Endothelial cell of umbilical vein (primary cell): ENCODE data around the gene CBFA2T3.

ENCODE experiments used
- EZH2 ChIP-seq: IDR thresholded peaks from 2 replicates; pipeline ENCODE4 v1.6.1; 2012; ENCODE audit warnings: borderline replicate concordance, low read depth, mild to moderate bottlenecking, moderate library complexity, low read length, inconsistent platforms; ENCODE audit not compliant: severe bottlenecking
- GATA2 ChIP-seq: IDR thresholded peaks from 2 replicates; pipeline ENCODE4 v1.7.0; 2011; ENCODE audit warnings: low read depth, mild to moderate bottlenecking, moderate library complexity, mixed read lengths, low read length; ENCODE audit not compliant: insufficient read length, insufficient read depth
- JUN ChIP-seq: IDR thresholded peaks from 2 replicates; pipeline ENCODE4 v1.6.1; 2011; ENCODE audit warnings: borderline replicate concordance, low read depth; ENCODE audit not compliant: insufficient read length, insufficient read depth
- MAX ChIP-seq: IDR thresholded peaks from 2 replicates; pipeline ENCODE4 v1.6.1; 2011; ENCODE audit not compliant: insufficient read depth, insufficient read length
- MYC ChIP-seq: IDR thresholded peaks from one replicate; pipeline ENCODE4 v1.6.1; 2011; ENCODE audit warnings: mild to moderate bottlenecking, low read depth, low read length
- POLR2A ChIP-seq: IDR thresholded peaks from 2 replicates; pipeline ENCODE4 v1.6.1; 2012; ENCODE audit warnings: low read depth, mild to moderate bottlenecking, control low read depth, low read length
- POLR2AphosphoS5 ChIP-seq: IDR thresholded peaks from 2 replicates; pipeline ENCODE4 v1.6.1; 2012; ENCODE audit warnings: low read depth, mild to moderate bottlenecking, control low read depth, low read length, moderate library complexity; ENCODE audit not compliant: insufficient read depth
- TF ChIP-seq, protein P1 (sequence below), 2 donors: IDR thresholded peaks; 1 replicate in 1 of 2; 2 replicates in 1 of 2; pipeline ENCODE4 v1.5.1; 2011; ENCODE audit warnings: low read length in 2 of 2, mild to moderate bottlenecking in 2 of 2, moderate library complexity in 2 of 2, control low read depth in 1 of 2, inconsistent platforms in 1 of 2, low read depth in 1 of 2; ENCODE audit not compliant: insufficient read depth in 1 of 2; ENCODE audit errors: extremely low read depth in 1 of 2

DNA sequence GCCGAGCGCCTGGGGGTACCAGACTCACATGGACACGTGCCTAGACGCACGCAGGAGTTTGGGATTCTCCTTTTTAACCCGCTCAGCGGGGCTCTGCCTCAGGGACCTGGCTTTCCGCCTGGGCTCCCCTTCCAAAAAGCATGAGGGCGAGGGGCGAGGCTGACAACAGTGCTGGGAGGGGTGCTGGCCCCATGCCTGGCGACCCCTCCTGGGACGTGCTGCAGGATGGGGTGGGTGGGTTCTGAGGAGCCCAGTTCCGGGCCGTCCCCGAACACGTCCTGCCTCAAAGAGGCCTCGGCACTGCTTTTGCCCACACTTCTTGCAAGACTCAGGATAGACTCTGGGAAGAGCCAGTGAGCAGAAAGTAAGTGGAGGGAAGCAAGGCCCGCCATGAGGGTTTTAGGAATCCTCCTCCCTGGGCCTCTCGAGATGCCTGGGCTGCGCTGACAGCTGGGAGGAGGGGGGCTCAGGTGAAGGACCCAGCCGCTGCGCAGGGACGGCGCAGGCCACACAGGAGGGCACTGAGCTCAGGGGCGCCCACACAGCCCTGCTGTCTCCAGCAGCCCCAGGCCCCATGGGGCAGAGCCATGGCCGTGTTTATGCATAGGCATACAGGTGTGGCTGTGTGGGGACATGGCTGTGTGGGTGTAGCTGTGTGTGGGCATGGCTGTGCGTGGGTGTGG lies 95.2 kb downstream of the CBFA2T3 start:
- TF ChIP-seq, protein P1, sequence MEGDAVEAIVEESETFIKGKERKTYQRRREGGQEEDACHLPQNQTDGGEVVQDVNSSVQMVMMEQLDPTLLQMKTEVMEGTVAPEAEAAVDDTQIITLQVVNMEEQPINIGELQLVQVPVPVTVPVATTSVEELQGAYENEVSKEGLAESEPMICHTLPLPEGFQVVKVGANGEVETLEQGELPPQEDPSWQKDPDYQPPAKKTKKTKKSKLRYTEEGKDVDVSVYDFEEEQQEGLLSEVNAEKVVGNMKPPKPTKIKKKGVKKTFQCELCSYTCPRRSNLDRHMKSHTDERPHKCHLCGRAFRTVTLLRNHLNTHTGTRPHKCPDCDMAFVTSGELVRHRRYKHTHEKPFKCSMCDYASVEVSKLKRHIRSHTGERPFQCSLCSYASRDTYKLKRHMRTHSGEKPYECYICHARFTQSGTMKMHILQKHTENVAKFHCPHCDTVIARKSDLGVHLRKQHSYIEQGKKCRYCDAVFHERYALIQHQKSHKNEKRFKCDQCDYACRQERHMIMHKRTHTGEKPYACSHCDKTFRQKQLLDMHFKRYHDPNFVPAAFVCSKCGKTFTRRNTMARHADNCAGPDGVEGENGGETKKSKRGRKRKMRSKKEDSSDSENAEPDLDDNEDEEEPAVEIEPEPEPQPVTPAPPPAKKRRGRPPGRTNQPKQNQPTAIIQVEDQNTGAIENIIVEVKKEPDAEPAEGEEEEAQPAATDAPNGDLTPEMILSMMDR (IDR thresholded peaks at IDR 0.05; ENCODE audit: extremely low read depth in 1 of 2, insufficient read depth in 1 of 2, low read depth in 1 of 2, low read length in 2 of 2): no peak
- TF ChIP-seq POLR2AphosphoS5 (no peak), EZH2 (no peak), POLR2A (no peak), GATA2 (no peak), MYC (no peak), JUN (no peak), MAX (no peak)
